PC-3 (cell line): Measurements from ENCODE around the gene RAB18.
A peak's percentile ranks its signal among the peaks of the same experiment; 100 is the strongest.

Experiments
- CTCF ChIP-seq: fragments of 300-600 bp; sonication (generic); conservative IDR thresholded peaks from 2 replicates; pipeline ENCODE4 v1.5.1; 2017; ENCODE audit warnings: antibody characterized with exemption, low read depth, mild to moderate bottlenecking, low read length
- EZH2 ChIP-seq: fragments of 300-600 bp; sonication (generic); IDR thresholded peaks from one replicate; pipeline ENCODE4 v1.6.1; 2017; ENCODE audit warnings: antibody characterized with exemption, mild to moderate bottlenecking, low read length; ENCODE audit not compliant: unreplicated experiment

GRCh38 chr10:27558612-27559020 is 54.5 kb downstream of the RAB18 start:
- TF ChIP-seq EZH2 (no peak), CTCF (peak; percentile 81)
